DMS153 treated with DMSO at 0.1 percent for 48 hours (cell line): Measurements from ENCODE around the gene TRUB2.

Experiments used
- DNase-seq: peaks from one replicate; lab custom pipeline; 2025; ENCODE audit not compliant: unreplicated experiment; lab: John Stamatoyannopoulos, UW

The TRUB2 gene

GRCh38 chr9:128322404-128323211 lies at the start of gene TRUB2, which contains the start of gene COQ4:
TSS of gene TRUB2 (minus strand) at chr9:128322447. CDS start at chr9:128322408, 39 bp downstream.
TSS of gene COQ4 (plus strand) at chr9:128322839. CDS start at chr9:128322859, 20 bp downstream.
- DNase-seq, result peak; percentile 82

GRCh38 chr9:128371630-128372117 lies 49.4 kb upstream of the TRUB2 start:
- no peak for DNase-seq

- peak; percentile 92 for DNase-seq
These were observed 48.7 kb upstream of the TRUB2 start, which contains the start of gene URM1 for GRCh38 chr9:128370752-128371629. TSS of gene URM1 (plus strand) at chr9:128371374. CDS start at chr9:128371381, 7 bp downstream.

- DNase-seq, result no peak
These were observed 48.1 kb upstream of the TRUB2 start for GRCh38 chr9:128370367-128370751.

- DNase-seq, result no peak
These were observed 46.9 kb upstream of the TRUB2 start for GRCh38 chr9:128369024-128369706.

GRCh38 chr9:128365525-128365924 lies 43.3 kb upstream of the TRUB2 start:
- no peak for DNase-seq

GRCh38 chr9:128362774-128363173 lies 40.5 kb upstream of the TRUB2 start:
- DNase-seq, result no peak

- peak; percentile 48 for DNase-seq
These were observed 39.9 kb upstream of the TRUB2 start for GRCh38 chr9:128361986-128362646.

- DNase-seq, result no peak
These were observed 39.2 kb upstream of the TRUB2 start for GRCh38 chr9:128361296-128361985.

GRCh38 chr9:128360826-128361225 lies 38.6 kb upstream of the TRUB2 start:
- DNase-seq, result no peak

GRCh38 chr9:128358861-128359260 lies 36.6 kb upstream of the TRUB2 start:
- no peak for DNase-seq

- DNase-seq, result no peak
These were observed 35.8 kb upstream of the TRUB2 start for GRCh38 chr9:128358090-128358489.

GRCh38 chr9:128355451-128355850 lies 33.2 kb upstream of the TRUB2 start:
- DNase-seq, result no peak

- DNase-seq, result no peak
These were observed 27.5 kb upstream of the TRUB2 start for GRCh38 chr9:128349772-128350171.

GRCh38 chr9:128349125-128349524 lies 26.9 kb upstream of the TRUB2 start:
- DNase-seq, result no peak

- no peak for DNase-seq
These were observed 22.8 kb upstream of the TRUB2 start for GRCh38 chr9:128344931-128345605.

GRCh38 chr9:128343855-128344254 lies 21.6 kb upstream of the TRUB2 start:
- DNase-seq, result no peak

GRCh38 chr9:128342971-128343680 lies 20.9 kb upstream of the TRUB2 start:
- DNase-seq, result no peak

- DNase-seq, result peak; percentile 51
These were observed 19.2 kb upstream of the TRUB2 start for GRCh38 chr9:128341435-128341849.
